Body of pancreas (tissue), 4 donors: ENCODE measurements around the gene PLXNA1.

ENCODE experiments used
- CTCF ChIP-seq, 7 experiments: fragments of 450-650 bp in 4 of 7; fragments of 200-600 bp in 3 of 7; sonication (generic) in 3 of 7; IDR thresholded peaks; one replicate each; pipeline ENCODE4 v1.5.1; 2016 to 2019; ENCODE audit warnings: antibody characterized with exemption in 7 of 7
- POLR2A ChIP-seq, 3 donors: fragments of 450-650 bp; IDR thresholded peaks; one replicate each; pipeline ENCODE4 v1.6.1; 2016; ENCODE audit warnings: antibody characterized with exemption in 3 of 3, mild to moderate bottlenecking in 2 of 3

- TF ChIP-seq POLR2A (IDR thresholded peaks at IDR 0.05) (no peak), CTCF (IDR thresholded peaks at IDR 0.05) (no peak)
Measured at GRCh38 chr3:126955004-126955790, 27.7 kb upstream of the PLXNA1 start.
